ENCODE data around the gene OTUB1.

GRCh38 chr11:64009710-64010109 lies 23.5 kb downstream of the OTUB1 start:
- TF ChIP-seq CTCF (IDR thresholded peaks at IDR 0.05; ENCODE audit: low read depth, low read length, poor library complexity, severe bottlenecking) (no peak), EZH2phosphoT487 (IDR thresholded peaks at IDR 0.05; ENCODE audit: borderline replicate concordance, low read length) (no peak)
